HG03066 (cell line): ENCODE results near the gene TNRC18.
"Not testable (repeated sequence)": the region's sequence is repeated elsewhere in the genome, so short reads cannot be mapped to it uniquely, and the experiment has no call there.

Experiments
- ATAC-seq: cut with Tn5 transposase; IDR thresholded peaks from one replicate; pipeline ENCODE4 v1.9.1; 2021; ENCODE audit warnings: low read depth; ENCODE audit not compliant: unreplicated experiment

The TNRC18 gene

GRCh38 chr7:5423306-5423975 is at the start of gene TNRC18:
TSS of gene TNRC18 (minus strand) at chr7:5423834. CDS start at chr7:5421246, 2,588 bp downstream.
- no peak for ATAC-seq

- no peak for ATAC-seq
Observed at GRCh38 chr7:5472432-5473315, 49.0 kb upstream of the TNRC18 start.

GRCh38 chr7:5471623-5472022 is 48.0 kb upstream of the TNRC18 start:
- ATAC-seq, result not testable (repeated sequence)

GRCh38 chr7:5470816-5471215 is 47.2 kb upstream of the TNRC18 start:
- ATAC-seq, result no peak

GRCh38 chr7:5470167-5470532 is 46.5 kb upstream of the TNRC18 start:
- ATAC-seq, result no peak

- ATAC-seq, result no peak
Observed at GRCh38 chr7:5469375-5470166, 45.9 kb upstream of the TNRC18 start.

- ATAC-seq, result no peak
Observed at GRCh38 chr7:5467645-5468044, 44.0 kb upstream of the TNRC18 start.

- ATAC-seq, result no peak
Observed at GRCh38 chr7:5466551-5466950, 42.9 kb upstream of the TNRC18 start.

- no peak for ATAC-seq
Observed at GRCh38 chr7:5463031-5463430, 39.4 kb upstream of the TNRC18 start.

- no peak for ATAC-seq
Observed at GRCh38 chr7:5462216-5462615, 38.6 kb upstream of the TNRC18 start.

- no peak for ATAC-seq
Observed at GRCh38 chr7:5458921-5459480, 35.4 kb upstream of the TNRC18 start.

- no peak for ATAC-seq
Observed at GRCh38 chr7:5457245-5457735, 33.7 kb upstream of the TNRC18 start.

- ATAC-seq, result no peak
Observed at GRCh38 chr7:5456409-5456808, 32.8 kb upstream of the TNRC18 start.

- no peak for ATAC-seq
Observed at GRCh38 chr7:5455581-5456219, 32.1 kb upstream of the TNRC18 start.

GRCh38 chr7:5455175-5455574 is 31.5 kb upstream of the TNRC18 start:
- no peak for ATAC-seq

- ATAC-seq, result no peak
Observed at GRCh38 chr7:5454485-5454884, 30.9 kb upstream of the TNRC18 start.

GRCh38 chr7:5453566-5454075 is 30.0 kb upstream of the TNRC18 start:
- no peak for ATAC-seq

- ATAC-seq, result no peak
Observed at GRCh38 chr7:5452937-5453540, 29.4 kb upstream of the TNRC18 start.

GRCh38 chr7:5452470-5452899 is 28.9 kb upstream of the TNRC18 start:
- no peak for ATAC-seq
